HG03432 (cell line): ENCODE data around the gene ARL14.
"Not testable (repeated sequence)": the region's sequence is repeated elsewhere in the genome, so short reads cannot be mapped to it uniquely, and the experiment has no call there.

Source experiments
- ATAC-seq: cut with Tn5 transposase; IDR thresholded peaks from one replicate; pipeline ENCODE4 v1.9.1; 2021; ENCODE audit warnings: mild to moderate bottlenecking, moderate library complexity; ENCODE audit not compliant: unreplicated experiment

The ARL14 gene

GRCh38 chr3:160675566-160676124 lies 1.3 kb upstream of the ARL14 start:
- no peak for ATAC-seq

GRCh38 chr3:160677459-160677881 lies 510 bp downstream of the ARL14 start:
- ATAC-seq: no peak

GRCh38 chr3:160678292-160678842 lies 1.4 kb downstream of the ARL14 start:
- ATAC-seq: no peak

- no peak for ATAC-seq
Observed at GRCh38 chr3:160684368-160684740, 7.4 kb downstream of the ARL14 start.

- ATAC-seq: no peak
Observed at GRCh38 chr3:160685144-160685766, 8.3 kb downstream of the ARL14 start.

GRCh38 chr3:160686955-160687535 lies 10.1 kb downstream of the ARL14 start:
- ATAC-seq: no peak

- no peak for ATAC-seq
Observed at GRCh38 chr3:160691151-160691550, 14.2 kb downstream of the ARL14 start.

GRCh38 chr3:160691962-160692361 lies 15.0 kb downstream of the ARL14 start:
- ATAC-seq: no peak

GRCh38 chr3:160693191-160693590 lies 16.2 kb downstream of the ARL14 start:
- no peak for ATAC-seq

- ATAC-seq: no peak
Observed at GRCh38 chr3:160694345-160694744, 17.4 kb downstream of the ARL14 start.

GRCh38 chr3:160695003-160695402 lies 18.0 kb downstream of the ARL14 start:
- no peak for ATAC-seq

GRCh38 chr3:160695915-160696327 lies 19.0 kb downstream of the ARL14 start:
- ATAC-seq: no peak

- peak; percentile 70 for ATAC-seq
Observed at GRCh38 chr3:160697637-160698380, 20.8 kb downstream of the ARL14 start.

- no peak for ATAC-seq
Observed at GRCh38 chr3:160698599-160699195, 21.7 kb downstream of the ARL14 start.

GRCh38 chr3:160701490-160701889 lies 24.5 kb downstream of the ARL14 start:
- ATAC-seq: no peak

- ATAC-seq: no peak
Observed at GRCh38 chr3:160702290-160702689, 25.3 kb downstream of the ARL14 start.

- ATAC-seq: no peak
Observed at GRCh38 chr3:160703974-160704373, 27.0 kb downstream of the ARL14 start.

- peak; percentile 73 for ATAC-seq
Observed at GRCh38 chr3:160707187-160707794, 30.3 kb downstream of the ARL14 start.

GRCh38 chr3:160709477-160710182 lies 32.7 kb downstream of the ARL14 start:
- ATAC-seq: no peak

GRCh38 chr3:160713144-160713543 lies 36.2 kb downstream of the ARL14 start:
- not testable (repeated sequence) for ATAC-seq
